ENCODE data around the gene MYOG. TPM values are rescaled to one million over a fixed set of nuclear protein-coding genes. Genes with fewer than 3 reads are reported as not detected.

The MYOG gene
- total RNA-seq, 1 experiment from 2014 or later = not detected

GRCh38 chr1:203056012-203056411 is 29.8 kb downstream of the MYOG start:
- Histone ChIP-seq H3T11ph (ENCODE audit: low read length) (no peak overlapping the region), H3K9ac (ENCODE audit: extremely low read depth, insufficient read length, low read length) (no peak overlapping the region), H3K56ac (ENCODE audit: insufficient read length, low read depth, low read length) (no peak overlapping the region), H2BK120ac (ENCODE audit: low read depth, low read length, poor library complexity, severe bottlenecking) (no peak overlapping the region), H3K23ac (ENCODE audit: insufficient read length, low read depth, low read length) (no peak overlapping the region), H3K4me2 (ENCODE audit: insufficient read depth, insufficient read length, low read length) (no peak overlapping the region), H3K14ac (ENCODE audit: insufficient read depth, low read length) (no peak overlapping the region; the same call in 1 of the 2 replicates), H3K4me1 (ENCODE audit: insufficient read depth, low read length) (peaks cover 4% of the 10 kb centered on the region; the same call in 1 of the 2 replicates), H2BK12ac (ENCODE audit: insufficient read length, low read depth, low read length) (no peak overlapping the region), H4K5ac (ENCODE audit: insufficient read length, low read depth, low read length) (no peak overlapping the region), H3K79me1 (ENCODE audit: insufficient read depth, low read depth, low read length, poor library complexity, severe bottlenecking) (no peaks in the 10 kb centered on the region), H4K20me1 (ENCODE audit: control insufficient read depth, insufficient read depth, insufficient read length) (no peaks in the 10 kb centered on the region), H2BK5ac (ENCODE audit: insufficient read length, low read length) (no peak overlapping the region), H3K9me3 (ENCODE audit: control insufficient read depth, low read depth, low read length) (no peaks in the 10 kb centered on the region), H4K8ac (replicated peaks; ENCODE audit: insufficient read length, low read depth, low read length) (no peak overlapping the region), H3K27me3 (ENCODE audit: insufficient read depth, low read length) (no peaks in the 10 kb centered on the region), H3K18ac (ENCODE audit: insufficient read length, low read depth, low read length) (no peak overlapping the region), H2BK20ac (ENCODE audit: low read depth, low read length, poor library complexity, severe bottlenecking) (no peak overlapping the region), H3K27ac (ENCODE audit: insufficient read length, low read depth, low read length) (no peak overlapping the region), H2AFZ (ENCODE audit: low read length) (no peak overlapping the region), H2BK15ac (ENCODE audit: low read depth, low read length) (no peak overlapping the region), H3K23me2 (ENCODE audit: insufficient read length, low read depth, low read length, poor library complexity, severe bottlenecking) (no peaks in the 10 kb centered on the region), H3K4ac (ENCODE audit: low read depth, low read length) (no peak overlapping the region), H2AK5ac (ENCODE audit: insufficient read length, low read length) (no peak overlapping the region), H4K91ac (ENCODE audit: insufficient read length, low read depth, low read length) (no peak overlapping the region), H3K79me2 (ENCODE audit: insufficient read depth, low read length) (no peaks in the 10 kb centered on the region)
- peaks cover 11 to 42% (median 18%) of the 10 kb centered on the region in 3 experiments; a peak in 6 of 7 replicates for H3K36me3 Mint-ChIP-seq (ENCODE audit: insufficient read depth in 1 of 3, low read depth in 3 of 3)
- no peak for DNase-seq
- WGBS (ENCODE audit: extremely low coverage, insufficient read length, low lambda C conversion rate) = no CpG with 5 or more reads among the region's 7 CpGs
- peaks cover 39 to 50% of the 10 kb centered on the region in 2 experiments for H3K4me1 Mint-ChIP-seq
- no peak overlapping the region for H3K4me3 Mint-ChIP-seq
- no peaks in the 10 kb centered on the region; the same call in 1 of the 2 replicates for H3K27me3 Mint-ChIP-seq (ENCODE audit: low read depth)
- no peak overlapping the region; a peak in 1 of 7 replicates for H3K27ac Mint-ChIP-seq
- TF ChIP-seq CTCF (conservative IDR thresholded peaks at IDR 0.05) = no peak
- peaks cover 2% of the 10 kb centered on the region in 2 experiments; a peak in 2 of 5 replicates for H3K9me3 Mint-ChIP-seq
